CD8-positive, alpha-beta T cell (primary cell): Measurements from ENCODE around the gene KRCC1. TPM values are rescaled to one million over a fixed set of nuclear protein-coding genes. Genes with fewer than 3 reads are reported as not detected.

Source experiments
- microRNA-seq: library from miRNA; unstranded; fragments of <30 nt; microRNA quantifications from one replicate; pipeline ENCODE4 v1.2.0, GENCODE V29; 2022; ENCODE audit warnings: borderline microRNAs expressed
- total RNA-seq, 46 experiments: library from RNA in 2 of 46; stranded (reverse) in 2 of 46; gene quantifications; one replicate each; pipeline ENCODE4 v1.2.3 and lab custom pipeline; 2021 to 2026

Gene KRCC1
- total RNA-seq, 2 experiments from 2014 or later = 3.1 to 3.6 TPM

Small RNA genes lying within 50 kb of the gene (microRNA-seq; reads per million reads assigned to microRNA genes)
- not detected for gene MIR4780

Other genes starting within 250 kb of the KRCC1 start
- gene RGPD2, start 230.0 kb downstream of the KRCC1 start, total RNA-seq = 10 to 100 TPM; 36.7 to 47.3 TPM
- gene RNU2-63P, start 39.2 kb downstream of the KRCC1 start, total RNA-seq = 1 to 10 TPM; 4.4 to 9.1 TPM
- gene SMYD1, start 12.0 kb upstream of the KRCC1 start, total RNA-seq = not detected
- gene FABP1, start 72.3 kb upstream of the KRCC1 start, total RNA-seq = not detected
- under 1 TPM; 0.14 TPM for gene THNSL2, start 114.6 kb upstream of the KRCC1 start, total RNA-seq